ENCODE measurements around the gene CFAP299.
"Not testable (repeated sequence)": the region's sequence is repeated elsewhere in the genome, so short reads cannot be mapped to it uniquely, and the experiment has no call there.

Gene CFAP299

GRCh38 chr4:80390178-80390577 is 54.6 kb downstream of the CFAP299 start:
- no peak for DNase-seq (ENCODE audit: low read depth)

GRCh38 chr4:80393246-80393969 is 57.9 kb downstream of the CFAP299 start:
- no peak for DNase-seq (ENCODE audit: low read depth)

GRCh38 chr4:80393970-80394250 is 58.4 kb downstream of the CFAP299 start:
- no peak for DNase-seq (ENCODE audit: low read depth)

- no peak for DNase-seq (ENCODE audit: low read depth)
Measured at GRCh38 chr4:80407246-80407645, 71.7 kb downstream of the CFAP299 start.

GRCh38 chr4:80409809-80410208 is 74.3 kb downstream of the CFAP299 start:
- DNase-seq (ENCODE audit: low read depth): no peak

GRCh38 chr4:80412322-80412721 is 76.8 kb downstream of the CFAP299 start:
- DNase-seq (ENCODE audit: low read depth): no peak

GRCh38 chr4:80413086-80413485 is 77.6 kb downstream of the CFAP299 start:
- no peak for DNase-seq (ENCODE audit: low read depth)

GRCh38 chr4:80417019-80417418 is 81.5 kb downstream of the CFAP299 start:
- no peak for DNase-seq (ENCODE audit: low read depth)

- DNase-seq (ENCODE audit: low read depth): no peak
Measured at GRCh38 chr4:80419946-80420345, 84.4 kb downstream of the CFAP299 start.

- no peak for DNase-seq (ENCODE audit: low read depth)
Measured at GRCh38 chr4:80420638-80421037, 85.1 kb downstream of the CFAP299 start.

- DNase-seq (ENCODE audit: low read depth): no peak
Measured at GRCh38 chr4:80422727-80423404, 87.3 kb downstream of the CFAP299 start.

- DNase-seq (ENCODE audit: low read depth): no peak
Measured at GRCh38 chr4:80423553-80424224, 88.2 kb downstream of the CFAP299 start.

- no peak for DNase-seq (ENCODE audit: low read depth)
Measured at GRCh38 chr4:80424225-80424581, 88.7 kb downstream of the CFAP299 start.

GRCh38 chr4:80425124-80426100 is 89.9 kb downstream of the CFAP299 start:
- DNase-seq (ENCODE audit: low read depth): no peak

- no peak for DNase-seq (ENCODE audit: low read depth)
Measured at GRCh38 chr4:80431203-80431965, 95.9 kb downstream of the CFAP299 start.

GRCh38 chr4:80434238-80434637 is 98.7 kb downstream of the CFAP299 start:
- no peak for DNase-seq (ENCODE audit: low read depth)

GRCh38 chr4:80438016-80438415 is 102.5 kb downstream of the CFAP299 start:
- DNase-seq (ENCODE audit: low read depth): no peak

GRCh38 chr4:80439294-80440061 is 103.9 kb downstream of the CFAP299 start:
- not testable (repeated sequence) for DNase-seq (ENCODE audit: low read depth)

- DNase-seq (ENCODE audit: low read depth): no peak
Measured at GRCh38 chr4:80446248-80446647, 110.7 kb downstream of the CFAP299 start.

GRCh38 chr4:80446664-80447063 is 111.1 kb downstream of the CFAP299 start:
- no peak for DNase-seq (ENCODE audit: low read depth)

- DNase-seq (ENCODE audit: low read depth): no peak
Measured at GRCh38 chr4:80447493-80447892, 112.0 kb downstream of the CFAP299 start.
